Panc1 (cell line): Measurements from ENCODE around the gene CYB5D1. TPM values are rescaled to one million over a fixed set of nuclear protein-coding genes. Genes with fewer than 3 reads are reported as not detected.

Experiments
- ATAC-seq: fragments of 200-7000 bp; cut with Tn5 transposase; 2 replicates; pipeline ENCODE4 v1.9.1; 2020; ENCODE audit warnings: mild to moderate bottlenecking, moderate library complexity
- BruUV-seq: library from RNA; stranded (reverse); fragments of 400-500 nt; replicated peaks from 2 replicates; lab custom pipeline; 2021; lab: Mats Ljungman, UMichigan
- CTCF ChIA-PET: fragments of 300-600 bp; sonication (Branson Sonifier 250); formaldehyde crosslinking; loops from one replicate; lab custom pipeline; 2022; ENCODE audit warnings: antibody characterized with exemption; lab: Charles Lee
- POLR2A ChIA-PET: fragments of 300-600 bp; sonication (Branson Sonifier 250); formaldehyde crosslinking; loops from one replicate; lab custom pipeline; 2022; ENCODE audit warnings: antibody characterized with exemption; lab: Charles Lee
- DNase-seq: peaks from one replicate; pipeline ENCODE4 v3.0.0-alpha.2; 2010; ENCODE audit warnings: low read depth, low spot score
- H3K27ac ChIP-seq: 2 replicates; pipeline ENCODE4 v1.5.1; 2011; ENCODE audit warnings: mild to moderate bottlenecking, low read length, inconsistent platforms
- H3K27me3 ChIP-seq: fragments of 200-500 bp; sonication (Bioruptor generic); 2 replicates; pipeline ENCODE4 v1.6.0; 2014; ENCODE audit warnings: low read length, inconsistent platforms; ENCODE audit not compliant: control insufficient read depth, insufficient read depth
- H3K36me3 ChIP-seq: fragments of 200-500 bp; sonication (Bioruptor generic); 2 replicates; pipeline ENCODE4 v1.5.1; 2014; ENCODE audit warnings: inconsistent platforms, mild to moderate bottlenecking, low read length, moderate library complexity; ENCODE audit not compliant: control insufficient read depth, insufficient read depth
- H3K4me1 ChIP-seq: 2 replicates; pipeline ENCODE4 v1.5.1; 2011; ENCODE audit warnings: inconsistent platforms, mild to moderate bottlenecking, low read length, moderate library complexity; ENCODE audit not compliant: control insufficient read depth, insufficient read depth
- H3K4me3 ChIP-seq, 2 experiments: 2 replicates each; pipeline ENCODE4 v1.5.1; 2011 to 2012; ENCODE audit warnings: low read depth in 2 of 2, low read length in 2 of 2, mild to moderate bottlenecking in 2 of 2, inconsistent platforms in 1 of 2, moderate library complexity in 1 of 2
- H3K9me3 ChIP-seq: fragments of 200-500 bp; sonication (Bioruptor generic); 2 replicates; pipeline ENCODE4 v1.5.1; 2014; ENCODE audit warnings: low read depth, mild to moderate bottlenecking, inconsistent platforms, low read length, moderate library complexity; ENCODE audit not compliant: control insufficient read depth, insufficient read depth
- CTCF ChIP-seq: fragments of 450-650 bp; IDR thresholded peaks from 2 replicates; pipeline ENCODE4 v1.5.1; 2017; ENCODE audit warnings: mild to moderate bottlenecking
- POLR2AphosphoS5 ChIP-seq: IDR thresholded peaks from 2 replicates; pipeline ENCODE4 v1.6.1; 2012; ENCODE audit warnings: mild to moderate bottlenecking, low read depth, low read length, moderate library complexity
- REST ChIP-seq, 2 experiments: IDR thresholded peaks; 2 replicates each; pipeline ENCODE4 v1.6.1; 2011 to 2012; ENCODE audit warnings: low read depth in 2 of 2, control low read depth in 1 of 2, low read length in 1 of 2, mild to moderate bottlenecking in 1 of 2, moderate library complexity in 1 of 2; ENCODE audit not compliant: insufficient read depth in 1 of 2
- SIN3A ChIP-seq: IDR thresholded peaks from 2 replicates; pipeline ENCODE4 v1.6.1; 2012; ENCODE audit warnings: low read depth, mild to moderate bottlenecking, low read length, moderate library complexity, borderline replicate concordance; ENCODE audit not compliant: insufficient read depth
- TCF7L2 ChIP-seq: IDR thresholded peaks from 2 replicates; pipeline ENCODE4 v1.6.1; 2011; ENCODE audit warnings: mild to moderate bottlenecking, low read depth, low read length, inconsistent platforms
- in situ Hi-C: cut with HindIII; loops from 2 replicates; pipeline ENCODE4 v1.10.0; 2016; ENCODE audit warnings: low sequenced_read_pairs, low pct_unique_long_range_greater_than_20kb
- intact Hi-C: fragments of 100-400 bp; cut with micrococcal nuclease; formaldehyde crosslinking; loops from one replicate; pipeline ENCODE4 v1.10.0; 2022; ENCODE audit not compliant: unreplicated experiment
- total RNA-seq: library from RNA; stranded (reverse); gene quantifications from one replicate; pipeline ENCODE4 v1.2.1, GENCODE V29; 2021; ENCODE audit not compliant: unreplicated experiment

CYB5D1 gene
- total RNA-seq, 1 experiment from 2014 or later, result 8.6 TPM

GRCh38 chr17:7820231-7820630 lies 37.6 kb upstream of the CYB5D1 start:
- Histone ChIP-seq H3K27ac (no peak overlapping the region), H3K4me1 (no peaks in the 10 kb centered on the region), H3K36me3 (no peaks in the 10 kb centered on the region), H3K4me3 (no peak overlapping the region), H3K9me3 (no peaks in the 10 kb centered on the region), H3K27me3 (no peaks in the 10 kb centered on the region)
- in situ Hi-C loops, result no loop called here
- no peak for TF ChIP-seq CTCF
- no peak for TF ChIP-seq POLR2AphosphoS5
- TF ChIP-seq TCF7L2, result no peak
- no peak for TF ChIP-seq SIN3A
- TF ChIP-seq REST (IDR thresholded peaks at IDR 0.05; ENCODE audit: insufficient read depth in 1 of 2, low read depth in 2 of 2, low read length in 1 of 2), result no peak
- BruUV-seq, result no TSS peak
- CTCF ChIA-PET, result no interaction called here
- DNase-seq, result no peak
- POLR2A ChIA-PET, result no interaction called here
- intact Hi-C loops, result no loop called here
- ATAC-seq, result no peak

- TF ChIP-seq SIN3A, result no peak
- no peak for TF ChIP-seq CTCF
- TF ChIP-seq POLR2AphosphoS5, result no peak
- TF ChIP-seq TCF7L2, result no peak
- no peak for TF ChIP-seq REST (IDR thresholded peaks at IDR 0.05; ENCODE audit: insufficient read depth in 1 of 2, low read depth in 2 of 2, low read length in 1 of 2)
- Histone ChIP-seq H3K4me1 (no peaks in the 10 kb centered on the region), H3K36me3 (no peaks in the 10 kb centered on the region), H3K9me3 (no peaks in the 10 kb centered on the region), H3K4me3 (no peak overlapping the region), H3K27me3 (no peaks in the 10 kb centered on the region), H3K27ac (no peak overlapping the region)
- no peak for DNase-seq
- in situ Hi-C loops, result no loop called here
- POLR2A ChIA-PET, result no interaction called here
- intact Hi-C loops, result no loop called here
- BruUV-seq, result no TSS peak
- CTCF ChIA-PET, result no interaction called here
- no peak for ATAC-seq
Observed at GRCh38 chr17:7822126-7822525, 35.7 kb upstream of the CYB5D1 start.
